ENCODE data around the gene SLC39A11. TPM values are rescaled to one million over a fixed set of nuclear protein-coding genes. Genes with fewer than 3 reads are reported as not detected.
"Not testable (repeated sequence)": the region's sequence is repeated elsewhere in the genome, so short reads cannot be mapped to it uniquely, and the experiment has no call there.

Gene SLC39A11
- total RNA-seq, 1 donor from 2014 or later: 46.1 TPM

- ATAC-seq: no peak
- DNase-seq (ENCODE audit: low spot score): no peak
Observed at GRCh38 chr17:72771734-72772133, 320.8 kb downstream of the SLC39A11 start.

GRCh38 chr17:72766761-72767356, 325.6 kb downstream of the SLC39A11 start:
- DNase-seq (ENCODE audit: low spot score): no peak
- ATAC-seq: no peak

GRCh38 chr17:72765368-72766153, 326.9 kb downstream of the SLC39A11 start:
- ATAC-seq (no peak), DNase-seq (ENCODE audit: low spot score) (no peak)

- DNase-seq (ENCODE audit: low spot score) (no peak), ATAC-seq (no peak)
Observed at GRCh38 chr17:72764632-72765041, 327.9 kb downstream of the SLC39A11 start.

- DNase-seq (ENCODE audit: low spot score) (no peak), ATAC-seq (no peak)
Observed at GRCh38 chr17:72763981-72764380, 328.5 kb downstream of the SLC39A11 start.

- DNase-seq (ENCODE audit: low spot score); ATAC-seq: not testable (repeated sequence)
Observed at GRCh38 chr17:72761893-72762575, 330.5 kb downstream of the SLC39A11 start.

- ATAC-seq (no peak), DNase-seq (ENCODE audit: low spot score) (no peak)
Observed at GRCh38 chr17:72761431-72761830, 331.1 kb downstream of the SLC39A11 start.

GRCh38 chr17:72760368-72760767, 332.1 kb downstream of the SLC39A11 start:
- no peak for DNase-seq (ENCODE audit: low spot score)
- no peak for ATAC-seq

GRCh38 chr17:72759301-72759700, 333.2 kb downstream of the SLC39A11 start:
- DNase-seq (ENCODE audit: low spot score) (no peak), ATAC-seq (no peak)

- DNase-seq (ENCODE audit: low spot score) (no peak), ATAC-seq (no peak)
Observed at GRCh38 chr17:72756256-72756655, 336.2 kb downstream of the SLC39A11 start.

GRCh38 chr17:72754513-72754912, 338.0 kb downstream of the SLC39A11 start:
- DNase-seq (ENCODE audit: low spot score) (no peak), ATAC-seq (no peak)

- DNase-seq (ENCODE audit: low spot score) (no peak), ATAC-seq (no peak)
Observed at GRCh38 chr17:72751746-72752145, 340.7 kb downstream of the SLC39A11 start.

- ATAC-seq (peak; percentile 93), DNase-seq (ENCODE audit: low spot score) (peak; percentile 59)
Observed at GRCh38 chr17:72749119-72749572, 343.3 kb downstream of the SLC39A11 start.

- no peak for DNase-seq (ENCODE audit: low spot score)
- ATAC-seq: peak; percentile 63
Observed at GRCh38 chr17:72747501-72747900, 345.0 kb downstream of the SLC39A11 start.

- DNase-seq (ENCODE audit: low spot score): no peak
- ATAC-seq: no peak
Observed at GRCh38 chr17:72745241-72745640, 347.2 kb downstream of the SLC39A11 start.

GRCh38 chr17:72743037-72743467, 349.4 kb downstream of the SLC39A11 start:
- DNase-seq (ENCODE audit: low spot score) (no peak), ATAC-seq (no peak)

- DNase-seq (ENCODE audit: low spot score): no peak
- peak; percentile 71 for ATAC-seq
Observed at GRCh38 chr17:72737151-72737690, 355.3 kb downstream of the SLC39A11 start.

- ATAC-seq: no peak
- no peak for DNase-seq (ENCODE audit: low spot score)
Observed at GRCh38 chr17:72735592-72735991, 356.9 kb downstream of the SLC39A11 start.

GRCh38 chr17:72735048-72735447, 357.4 kb downstream of the SLC39A11 start:
- DNase-seq (ENCODE audit: low spot score) (no peak), ATAC-seq (no peak)

GRCh38 chr17:72734613-72735012, 357.9 kb downstream of the SLC39A11 start:
- no peak for DNase-seq (ENCODE audit: low spot score)
- no peak for ATAC-seq

- peak; percentile 41 for ATAC-seq
- no peak for DNase-seq (ENCODE audit: low spot score)
Observed at GRCh38 chr17:72733619-72734282, 358.7 kb downstream of the SLC39A11 start.

All from left lobe of liver (tissue), 2 donors.